HG02759 (cell line): ENCODE measurements around the gene NAV2.
"Not testable (repeated sequence)": the region's sequence is repeated elsewhere in the genome, so short reads cannot be mapped to it uniquely, and the experiment has no call there.

Experiments used
- ATAC-seq: cut with Tn5 transposase; IDR thresholded peaks from one replicate; pipeline ENCODE4 v1.9.1; 2021; ENCODE audit warnings: mild to moderate bottlenecking, moderate library complexity; ENCODE audit not compliant: unreplicated experiment

The NAV2 gene

DNA sequence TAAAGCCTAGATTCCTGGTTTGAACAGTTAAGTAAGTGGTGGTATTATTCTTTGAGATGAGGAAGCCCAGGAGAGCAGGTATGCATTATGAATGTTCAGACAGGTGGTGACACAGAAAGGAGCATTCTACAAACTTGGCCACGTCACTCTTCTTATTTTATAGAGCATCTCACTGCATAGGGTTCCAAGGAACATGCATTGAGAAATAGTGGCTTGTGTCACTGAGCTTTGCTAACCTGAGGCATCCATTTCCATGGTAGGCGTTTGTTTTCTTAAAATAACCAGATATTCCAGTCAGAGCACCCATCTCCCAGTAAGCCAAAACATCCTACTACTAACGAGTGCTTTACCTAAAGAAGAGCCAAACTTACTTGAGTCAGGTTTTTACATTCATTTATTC lies 169.7 kb downstream of the NAV2 start:
- no peak for ATAC-seq

GRCh38 chr11:19886498-19886897 lies 173.9 kb downstream of the NAV2 start:
- ATAC-seq, result no peak

DNA sequence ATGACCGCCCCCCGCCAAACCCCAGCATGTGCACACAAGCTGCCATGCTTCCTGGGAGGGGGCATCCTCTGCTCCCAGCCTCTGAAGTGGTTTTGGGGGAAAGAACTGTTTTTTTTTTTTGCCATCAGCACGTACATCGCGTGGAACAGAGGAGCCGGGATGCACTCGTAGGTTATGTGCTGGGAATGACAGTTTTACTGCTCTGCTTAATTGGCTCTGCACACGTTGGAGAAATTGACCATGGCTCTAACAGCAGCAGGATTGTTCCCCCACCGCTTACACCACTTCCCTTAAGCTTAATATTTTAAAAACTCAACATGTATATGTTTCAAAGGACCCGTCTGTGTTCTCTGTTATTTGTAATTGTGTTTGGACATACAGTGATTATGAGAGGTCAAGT lies 175.2 kb downstream of the NAV2 start:
- no peak for ATAC-seq

GRCh38 chr11:19889531-19889930 lies 176.9 kb downstream of the NAV2 start:
- ATAC-seq, result no peak

GRCh38 chr11:19890308-19890707 lies 177.7 kb downstream of the NAV2 start:
- no peak for ATAC-seq

- no peak for ATAC-seq
Observed at GRCh38 chr11:19891022-19891421, 178.4 kb downstream of the NAV2 start.

- no peak for ATAC-seq
Observed at GRCh38 chr11:19892387-19892786, 179.8 kb downstream of the NAV2 start.

GRCh38 chr11:19892876-19893275 lies 180.2 kb downstream of the NAV2 start:
- ATAC-seq, result no peak

DNA sequence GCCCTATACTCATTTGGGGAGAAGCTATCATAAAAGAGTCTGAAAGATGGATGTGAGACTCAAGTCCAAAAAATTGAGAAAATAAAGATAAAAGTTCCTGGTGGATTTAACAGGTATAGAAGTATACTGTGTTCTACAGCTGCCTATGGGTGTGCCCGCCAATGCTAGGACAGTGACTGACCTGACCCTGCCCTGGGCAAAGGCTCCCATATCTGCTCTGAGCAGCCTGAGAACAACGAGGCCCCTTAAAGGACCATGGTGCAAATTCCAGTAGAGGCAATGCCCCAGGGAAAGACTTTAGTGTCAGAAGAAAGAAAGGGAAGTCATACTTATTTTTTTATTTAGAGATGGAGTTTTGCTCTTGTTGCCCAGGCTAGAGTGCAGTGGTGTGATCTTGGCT lies 181.8 kb downstream of the NAV2 start:
- no peak for ATAC-seq

DNA sequence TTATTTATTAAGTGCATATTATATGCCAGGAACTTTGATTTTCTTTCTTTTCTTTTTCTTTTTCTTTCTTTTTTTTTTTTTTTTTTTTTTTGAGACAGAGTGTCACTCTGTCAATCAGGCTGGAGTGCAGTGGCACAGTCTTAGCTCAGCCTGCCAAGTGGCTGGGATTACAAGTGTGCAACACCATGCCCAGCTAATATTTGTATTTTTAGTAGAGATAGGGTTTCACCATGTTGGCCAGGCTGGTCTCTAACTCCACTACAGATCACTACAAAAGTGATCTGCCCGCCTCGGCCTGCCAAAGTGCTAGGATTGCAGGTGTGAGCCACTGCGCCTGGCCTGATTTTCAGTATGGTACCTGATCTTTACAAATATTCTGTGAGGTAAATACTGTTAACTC lies 182.4 kb downstream of the NAV2 start:
- not testable (repeated sequence) for ATAC-seq

DNA sequence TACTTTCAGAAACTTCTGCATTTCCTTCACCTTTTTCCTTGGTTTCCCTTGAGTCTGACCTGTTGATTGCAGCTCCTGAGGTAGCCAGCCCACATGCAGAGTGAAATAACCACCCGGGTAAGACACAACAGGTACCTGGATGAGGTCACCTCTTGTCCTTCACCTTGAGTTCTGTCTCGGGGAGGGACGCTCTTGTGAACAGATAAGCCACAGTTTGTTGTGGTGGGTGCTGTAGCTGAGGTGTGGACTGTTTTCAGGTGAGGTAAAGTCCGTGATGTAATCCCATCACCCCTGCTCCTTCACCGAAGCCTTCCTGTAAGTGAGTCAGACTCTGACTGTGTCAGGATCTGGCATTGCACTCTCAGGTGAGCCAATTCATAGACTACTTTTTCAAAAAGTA lies 183.1 kb downstream of the NAV2 start:
- no peak for ATAC-seq

- peak; percentile 49 for ATAC-seq
Observed at GRCh38 chr11:19903620-19904069, 191.0 kb downstream of the NAV2 start.

DNA sequence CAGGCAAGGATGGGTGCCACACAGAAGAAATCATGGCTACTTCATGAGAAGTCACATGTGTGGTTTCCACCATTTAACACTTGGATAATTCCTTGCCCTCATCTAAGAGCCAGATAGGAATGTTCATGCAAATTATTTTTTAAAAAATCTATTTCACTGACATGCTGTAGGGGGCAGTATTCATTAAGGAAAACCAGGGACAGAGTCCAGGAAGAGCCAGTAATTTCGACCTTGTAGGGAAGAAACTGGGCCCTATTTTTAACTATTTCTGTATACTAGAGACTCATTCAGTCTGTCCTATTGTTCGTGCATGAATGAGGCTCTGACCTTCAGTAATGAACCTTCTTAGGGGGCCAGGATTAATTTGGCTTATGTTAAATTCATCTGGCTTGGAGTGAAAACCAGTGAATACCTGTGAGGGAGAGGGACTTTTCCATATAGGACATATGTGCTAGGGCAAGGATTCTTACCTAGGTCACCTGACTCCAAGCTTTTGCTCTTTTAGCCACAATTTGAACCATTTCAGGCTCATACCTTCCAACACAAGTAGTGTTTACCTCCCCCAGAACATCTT lies 192.7 kb downstream of the NAV2 start:
- ATAC-seq, result no peak

- no peak for ATAC-seq
Observed at GRCh38 chr11:19906126-19906525, 193.5 kb downstream of the NAV2 start.

- peak; percentile 86 for ATAC-seq
Observed at GRCh38 chr11:19907008-19907579, 194.5 kb downstream of the NAV2 start.

GRCh38 chr11:19907839-19908238 lies 195.2 kb downstream of the NAV2 start:
- no peak for ATAC-seq

DNA sequence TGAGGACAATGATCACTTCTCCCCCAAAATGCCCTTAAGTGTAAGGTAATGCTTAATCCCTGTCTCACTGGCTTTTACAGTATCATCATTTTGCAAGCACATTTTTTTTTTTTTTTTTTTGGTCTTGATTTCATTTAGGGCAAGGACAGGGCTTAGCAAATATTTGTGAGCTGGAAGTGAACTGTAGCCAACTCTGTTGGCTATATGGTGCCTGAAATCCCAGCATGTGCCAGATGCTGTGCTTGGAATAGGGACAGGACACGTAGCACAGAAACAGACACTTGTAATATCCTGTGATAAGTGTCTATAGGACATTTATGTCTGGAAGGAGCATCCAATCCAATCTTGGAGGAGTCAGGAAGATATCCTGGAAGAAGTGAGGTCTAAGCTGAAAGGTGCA lies 198.3 kb downstream of the NAV2 start:
- ATAC-seq, result no peak

DNA sequence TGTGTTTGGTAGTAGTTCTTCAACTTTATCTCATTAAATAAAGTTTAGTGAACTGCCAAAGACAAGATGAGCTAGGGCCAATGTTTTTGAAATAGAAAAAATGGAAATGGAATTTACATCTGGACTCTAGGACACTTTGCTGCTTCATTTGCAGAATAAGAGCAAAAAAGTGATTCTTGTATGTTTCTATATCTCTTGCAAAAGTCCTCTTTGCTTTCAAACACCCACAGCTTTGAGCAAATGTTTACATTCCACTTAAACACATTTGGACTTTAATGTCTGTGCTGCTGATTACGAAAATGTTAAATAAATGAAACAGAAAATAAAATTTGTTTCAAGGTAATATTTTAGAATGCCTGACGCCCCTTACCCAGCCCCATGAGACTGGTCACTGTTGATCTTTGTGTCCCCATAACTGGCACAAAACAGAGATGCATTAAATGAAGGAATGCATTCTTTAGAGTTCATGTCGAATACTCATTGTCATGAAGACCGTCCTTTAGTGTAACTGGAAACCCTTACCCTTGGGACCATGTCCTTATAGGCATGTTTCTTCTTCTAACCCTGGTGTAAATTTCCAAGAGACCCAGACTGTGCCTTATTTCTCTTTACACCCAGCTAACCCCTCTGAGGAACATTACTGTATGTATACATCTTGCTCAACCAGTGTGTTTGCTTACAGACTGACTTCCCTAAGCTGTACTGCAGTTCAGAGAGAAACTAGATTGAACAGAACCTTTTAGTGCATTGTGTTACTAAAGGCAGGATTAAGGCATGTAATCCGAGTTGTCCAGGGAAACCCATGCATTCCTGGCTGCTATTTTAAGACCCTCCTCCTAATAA lies 199.7 kb downstream of the NAV2 start:
- no peak for ATAC-seq

GRCh38 chr11:19912958-19913892 lies 200.6 kb downstream of the NAV2 start:
- ATAC-seq, result no peak

- ATAC-seq, result no peak
Observed at GRCh38 chr11:19913893-19914249, 201.2 kb downstream of the NAV2 start.

GRCh38 chr11:19915808-19916207 lies 203.2 kb downstream of the NAV2 start:
- ATAC-seq, result no peak
